CD14-positive monocyte (primary cell): ENCODE results near the gene SLC22A4. TPM values are rescaled to one million over a fixed set of nuclear protein-coding genes. Genes with fewer than 3 reads are reported as not detected.

ENCODE experiments used
- DNase-seq, 3 donors: peaks; one replicate each; pipeline ENCODE4 v3.0.0-alpha.2; 2011 to 2022
- H2AFZ ChIP-seq: 2 replicates; pipeline ENCODE4 v1.6.0; 2012; ENCODE audit warnings: mild to moderate bottlenecking, low read depth, low read length, inconsistent platforms; ENCODE audit not compliant: insufficient read depth, poor library complexity, severe bottlenecking
- H3K27ac ChIP-seq, 2 donors: 1 replicate in 1 of 2; 2 replicates in 1 of 2; pipeline ENCODE4 v1.5.1; 2012 to 2013; ENCODE audit warnings: low read length in 2 of 2, control low read depth in 1 of 2, inconsistent platforms in 1 of 2, low read depth in 1 of 2, mild to moderate bottlenecking in 1 of 2
- H3K27me3 ChIP-seq, 2 donors: one replicate each; pipeline versions ENCODE4 v1.6.0 to v1.6.1; 2011 to 2013; ENCODE audit warnings: low read length in 2 of 2; ENCODE audit not compliant: control insufficient read depth in 2 of 2, insufficient read depth in 2 of 2
- H3K36me3 ChIP-seq, 2 donors: replicated peaks in 1 of 2; 1 replicate in 1 of 2; 2 replicates in 1 of 2; pipeline versions ENCODE4 v1.5.1 to v1.6.1; 2012 to 2013; ENCODE audit warnings: low read length in 2 of 2, control low read depth in 1 of 2, inconsistent platforms in 1 of 2, mild to moderate bottlenecking in 1 of 2; ENCODE audit not compliant: insufficient read depth in 2 of 2, control insufficient read depth in 1 of 2
- H3K4me1 ChIP-seq, 2 donors: 1 replicate in 1 of 2; 2 replicates in 1 of 2; pipeline versions ENCODE4 v1.5.1 to v1.6.1; 2012 to 2013; ENCODE audit warnings: low read length in 2 of 2, control low read depth in 1 of 2, inconsistent platforms in 1 of 2, mild to moderate bottlenecking in 1 of 2, moderate library complexity in 1 of 2; ENCODE audit not compliant: insufficient read depth in 2 of 2, control insufficient read depth in 1 of 2
- H3K4me2 ChIP-seq: replicated peaks from 2 replicates; pipeline ENCODE3; 2012; ENCODE audit warnings: low read length, moderate library complexity, mild to moderate bottlenecking; ENCODE audit not compliant: poor library complexity, severe bottlenecking; ENCODE audit errors: extremely low read depth
- H3K4me3 ChIP-seq, 3 experiments: fragments of 200-600 bp in 1 of 3; sonication (generic) in 1 of 3; replicated peaks in 1 of 3; 1 replicate in 2 of 3; 2 replicates in 1 of 3; pipeline ENCODE4 v1.5.1; 2011 to 2013; ENCODE audit warnings: low read length in 3 of 3, mild to moderate bottlenecking in 3 of 3, control low read depth in 2 of 3, low read depth in 2 of 3, inconsistent platforms in 1 of 3, moderate library complexity in 1 of 3
- H3K79me2 ChIP-seq: 2 replicates; pipeline ENCODE4 v1.6.0; 2012; ENCODE audit warnings: mild to moderate bottlenecking, control low read depth, inconsistent platforms, low read length, moderate library complexity; ENCODE audit not compliant: insufficient read depth
- H3K9ac ChIP-seq: 2 replicates; pipeline ENCODE4 v1.6.0; 2017; ENCODE audit warnings: low read length, mild to moderate bottlenecking; ENCODE audit not compliant: insufficient read depth, poor library complexity, severe bottlenecking
- H3K9me3 ChIP-seq, 2 donors: replicated peaks in 1 of 2; 1 replicate in 1 of 2; 2 replicates in 1 of 2; pipeline versions ENCODE4 v1.5.1 to v1.6.1; 2012 to 2013; ENCODE audit warnings: low read length in 2 of 2, control low read depth in 1 of 2; ENCODE audit not compliant: control insufficient read depth in 1 of 2, insufficient read depth in 1 of 2
- H4K20me1 ChIP-seq: 2 replicates; pipeline ENCODE4 v1.6.0; 2012; ENCODE audit warnings: mild to moderate bottlenecking, low read length, control low read depth, moderate library complexity; ENCODE audit not compliant: insufficient read depth
- H3K27ac Mint-ChIP-seq, 7 donors: one replicate each; pipeline ENCODE4 v1.8.0; 2020; ENCODE audit warnings: mild to moderate bottlenecking in 7 of 7, mixed read lengths in 7 of 7, moderate library complexity in 6 of 7, inconsistent platforms in 2 of 7
- H3K27me3 Mint-ChIP-seq, 3 donors: one replicate each; pipeline ENCODE4 v1.8.0; 2021 to 2022; ENCODE audit warnings: low read depth in 3 of 3, mild to moderate bottlenecking in 3 of 3, mixed read lengths in 3 of 3, moderate library complexity in 3 of 3, inconsistent platforms in 1 of 3
- H3K36me3 Mint-ChIP-seq, 2 donors: one replicate each; pipeline ENCODE4 v1.8.0; 2020; ENCODE audit warnings: mixed read lengths in 2 of 2, inconsistent platforms in 1 of 2, mild to moderate bottlenecking in 1 of 2
- H3K4me1 Mint-ChIP-seq: one replicate; pipeline ENCODE4 v1.8.0; 2020; ENCODE audit warnings: mild to moderate bottlenecking, mixed read lengths
- H3K4me3 Mint-ChIP-seq, 2 donors: one replicate each; pipeline ENCODE4 v1.8.0; 2020; ENCODE audit warnings: mild to moderate bottlenecking in 2 of 2, mixed read lengths in 2 of 2, moderate library complexity in 1 of 2
- H3K9me3 Mint-ChIP-seq, 7 donors: one replicate each; pipeline ENCODE4 v1.8.0; 2020 to 2022; ENCODE audit warnings: mixed read lengths in 7 of 7, mild to moderate bottlenecking in 6 of 7, moderate library complexity in 6 of 7, inconsistent platforms in 2 of 7
- WGBS: methylation state at CpG from one replicate; pipeline ENCODE4 v1.1.5; 2013; ENCODE audit warnings: missing lambda C conversion rate; ENCODE audit not compliant: insufficient coverage; 5-methylcytosine and 5-hydroxymethylcytosine counted together
- intact Hi-C, 2 donors: fragments of 100-400 bp; cut with micrococcal nuclease; formaldehyde crosslinking; loops; one replicate each; pipeline versions ENCODE4 v1.15.0 to v1.15.1; 2023
- polyA plus RNA-seq, 3 donors: library from polyadenylated mRNA; depleted of rRNA in 1 of 3; unstranded in 2 of 3; stranded (reverse) in 1 of 3; fragments of 300-500 nt in 2 of 3; fragments of >200 nt in 1 of 3; fragmentation: Illumina TruSeq in 2 of 3; gene quantifications; 1 replicate in 2 of 3; 2 replicates in 1 of 3; pipeline ENCODE4 v1.2.3, GENCODE V29; 2012 to 2021
- TF ChIP-seq, protein P1 (sequence below): fragments of 200-600 bp; IDR thresholded peaks from one replicate; pipeline ENCODE4 v1.8.0; 2022; ENCODE audit warnings: antibody characterized with exemption, mild to moderate bottlenecking

The SLC22A4 gene
- polyA plus RNA-seq, 3 donors = 7.2 to 13.0 (median 12.2) TPM

GRCh38 chr5:132246806-132247205, 47.4 kb upstream of the SLC22A4 start:
- Histone ChIP-seq H3K9me3 (peaks cover 0 to 16% of the 10 kb centered on the region in 2 donors), H3K79me2 (no peaks in the 10 kb centered on the region), H3K9ac (no peak overlapping the region), H3K4me3 (no peak overlapping the region), H4K20me1 (no peaks in the 10 kb centered on the region), H3K27ac (no peak overlapping the region), H3K4me1 (no peaks in the 10 kb centered on the region), H3K36me3 (no peaks in the 10 kb centered on the region), H3K27me3 (no peaks in the 10 kb centered on the region), H3K4me2 (no peak overlapping the region), H2AFZ (no peak overlapping the region)
- H3K4me1 Mint-ChIP-seq = no peaks in the 10 kb centered on the region
- intact Hi-C loops = no loop called here
- DNase-seq = no peak
- TF ChIP-seq, protein P1, sequence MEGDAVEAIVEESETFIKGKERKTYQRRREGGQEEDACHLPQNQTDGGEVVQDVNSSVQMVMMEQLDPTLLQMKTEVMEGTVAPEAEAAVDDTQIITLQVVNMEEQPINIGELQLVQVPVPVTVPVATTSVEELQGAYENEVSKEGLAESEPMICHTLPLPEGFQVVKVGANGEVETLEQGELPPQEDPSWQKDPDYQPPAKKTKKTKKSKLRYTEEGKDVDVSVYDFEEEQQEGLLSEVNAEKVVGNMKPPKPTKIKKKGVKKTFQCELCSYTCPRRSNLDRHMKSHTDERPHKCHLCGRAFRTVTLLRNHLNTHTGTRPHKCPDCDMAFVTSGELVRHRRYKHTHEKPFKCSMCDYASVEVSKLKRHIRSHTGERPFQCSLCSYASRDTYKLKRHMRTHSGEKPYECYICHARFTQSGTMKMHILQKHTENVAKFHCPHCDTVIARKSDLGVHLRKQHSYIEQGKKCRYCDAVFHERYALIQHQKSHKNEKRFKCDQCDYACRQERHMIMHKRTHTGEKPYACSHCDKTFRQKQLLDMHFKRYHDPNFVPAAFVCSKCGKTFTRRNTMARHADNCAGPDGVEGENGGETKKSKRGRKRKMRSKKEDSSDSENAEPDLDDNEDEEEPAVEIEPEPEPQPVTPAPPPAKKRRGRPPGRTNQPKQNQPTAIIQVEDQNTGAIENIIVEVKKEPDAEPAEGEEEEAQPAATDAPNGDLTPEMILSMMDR = no peak
- H3K9me3 Mint-ChIP-seq = peaks cover 16 to 46% (median 27%) of the 10 kb centered on the region in 7 donors
- H3K36me3 Mint-ChIP-seq = peaks cover 0 to 3% of the 10 kb centered on the region in 2 donors
- H3K27me3 Mint-ChIP-seq = peaks cover 0 to 9% (median 4%) of the 10 kb centered on the region in 3 donors
- H3K4me3 Mint-ChIP-seq = no peak overlapping the region
- H3K27ac Mint-ChIP-seq = no peak overlapping the region

- H3K4me1 ChIP-seq = no peaks in the 10 kb centered on the region
- DNase-seq = no peak
- no peaks in the 10 kb centered on the region for H3K79me2 ChIP-seq
- Mint-ChIP-seq H3K27me3 (peaks cover under 1 to 10% (median 7%) of the 10 kb centered on the region in 3 donors), H3K4me1 (no peaks in the 10 kb centered on the region), H3K36me3 (peaks cover 0 to 3% of the 10 kb centered on the region in 2 donors), H3K4me3 (no peak overlapping the region), H3K9me3 (peaks cover 6 to 20% (median 11%) of the 10 kb centered on the region in 7 donors), H3K27ac (no peak overlapping the region)
- H4K20me1 ChIP-seq = no peaks in the 10 kb centered on the region
- H3K36me3 ChIP-seq = no peaks in the 10 kb centered on the region
- H3K27ac ChIP-seq = no peak overlapping the region
- H3K9ac ChIP-seq = no peak overlapping the region
- H3K4me2 ChIP-seq = no peak overlapping the region
- intact Hi-C loops = loop anchor here in 1 of 2 donors (10.0 kb wide), 1 partner anchor 454 kb away; no protein-coding TSS in a partner anchor
- peaks cover 0 to 3% of the 10 kb centered on the region in 2 donors for H3K27me3 ChIP-seq
- no peak overlapping the region for H2AFZ ChIP-seq
- H3K9me3 ChIP-seq = peaks cover 0 to 4% of the 10 kb centered on the region in 2 donors
- TF ChIP-seq, protein P1 = no peak
- H3K4me3 ChIP-seq = no peak overlapping the region
- 100% methylated on average over 1 of the region's 2 CpGs for WGBS
These were observed 43.6 kb upstream of the SLC22A4 start for GRCh38 chr5:132250547-132250946.
